ENCODE results near the gene FAM83B.
"Not testable (repeated sequence)": the region's sequence is repeated elsewhere in the genome, so short reads cannot be mapped to it uniquely, and the experiment has no call there.

Gene FAM83B

DNA sequence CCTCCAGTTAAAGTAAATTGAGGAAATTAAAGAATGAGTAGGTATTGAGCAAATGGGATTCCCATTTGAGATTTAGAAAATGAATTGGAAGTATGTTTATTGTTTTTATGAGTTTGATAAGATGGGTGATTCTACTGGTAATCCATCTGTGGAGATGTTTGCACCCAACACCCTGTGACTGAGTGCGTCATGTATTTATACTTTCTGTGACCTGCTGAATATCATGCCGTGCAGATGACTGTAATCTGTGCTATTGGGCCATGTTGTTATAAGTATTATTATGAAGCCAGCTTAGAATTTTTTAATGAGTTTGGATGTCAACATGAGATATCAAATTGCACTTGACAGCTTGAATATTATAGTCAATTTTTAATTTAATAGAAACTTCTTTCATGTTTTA is 17.7 kb downstream of the FAM83B start:
- FAIRE-seq = no peak

- no peak for FAIRE-seq
Observed at GRCh38 chr6:54865091-54865631, 18.6 kb downstream of the FAM83B start.

- no peak for FAIRE-seq
Observed at GRCh38 chr6:54868556-54868955, 22.0 kb downstream of the FAM83B start.

- FAIRE-seq = no peak
Observed at GRCh38 chr6:54873599-54873998, 27.0 kb downstream of the FAM83B start.

- FAIRE-seq = no peak
Observed at GRCh38 chr6:54874349-54875048, 27.9 kb downstream of the FAM83B start.

DNA sequence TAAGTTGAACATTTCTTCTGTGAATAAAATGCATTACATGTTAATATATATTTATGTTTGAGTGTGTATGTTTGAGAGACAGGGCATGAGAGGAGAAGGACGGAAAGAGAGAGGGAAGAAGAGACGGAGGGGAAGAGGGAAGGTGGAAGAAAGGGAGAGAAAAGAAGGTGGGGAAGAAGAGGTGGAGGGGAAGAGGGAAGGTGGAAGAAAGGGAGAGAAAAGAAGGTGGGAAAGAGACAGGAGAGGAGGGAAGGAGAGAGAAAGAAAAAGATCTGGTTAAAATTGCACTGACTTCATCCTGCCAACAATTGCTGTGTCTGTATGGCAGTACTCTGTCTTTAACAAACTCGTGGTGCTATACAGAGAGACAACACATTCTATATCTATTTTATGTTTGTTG is 29.0 kb downstream of the FAM83B start:
- no peak for FAIRE-seq

GRCh38 chr6:54876365-54876764 is 29.8 kb downstream of the FAM83B start:
- FAIRE-seq = no peak

DNA sequence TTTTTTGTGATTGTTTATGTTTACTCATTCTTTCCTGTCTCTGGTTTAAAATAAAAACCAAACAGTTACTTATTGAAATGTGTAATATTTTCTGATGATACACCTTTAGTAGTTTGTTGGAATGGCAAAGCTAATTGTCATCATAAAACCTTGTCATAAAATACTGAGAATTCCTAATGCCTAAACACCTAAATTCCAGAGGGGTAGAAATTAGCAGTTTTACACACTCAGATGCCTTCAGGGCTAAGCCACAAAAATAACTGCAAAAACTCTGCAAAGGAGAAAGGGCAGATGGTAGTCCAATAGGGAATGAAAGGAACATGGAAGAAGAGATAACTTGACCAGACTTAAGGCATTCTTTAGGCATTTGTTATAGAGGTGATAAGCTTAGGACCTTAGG is 30.3 kb downstream of the FAM83B start:
- no peak for FAIRE-seq

- no peak for FAIRE-seq
Observed at GRCh38 chr6:54877713-54878317, 31.2 kb downstream of the FAM83B start.

- no peak for FAIRE-seq
Observed at GRCh38 chr6:54878718-54879117, 32.1 kb downstream of the FAM83B start.

- FAIRE-seq = no peak
Observed at GRCh38 chr6:54879188-54879985, 32.8 kb downstream of the FAM83B start.

GRCh38 chr6:54881067-54881730 is 34.6 kb downstream of the FAM83B start:
- FAIRE-seq = no peak

DNA sequence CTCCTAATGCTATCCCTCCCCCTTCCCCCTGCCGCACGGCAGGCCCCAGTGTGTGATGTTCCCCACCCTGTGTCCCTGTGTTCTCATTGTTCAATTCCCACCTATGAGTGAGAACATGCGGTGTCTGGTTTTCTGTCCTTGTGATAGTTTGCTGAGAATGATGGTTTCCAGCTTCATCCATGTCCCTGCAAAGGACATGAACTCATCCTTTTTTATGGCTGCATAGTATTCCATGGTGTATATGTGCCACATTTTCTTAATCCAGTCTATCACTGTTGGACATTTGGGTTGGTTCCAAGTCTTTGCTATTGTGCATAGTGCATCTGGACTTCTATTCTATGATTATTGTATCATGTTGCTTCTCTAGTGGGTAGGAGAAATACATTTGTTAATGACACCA is 35.3 kb downstream of the FAM83B start:
- not testable (repeated sequence) for FAIRE-seq

GRCh38 chr6:54886932-54887584 is 40.5 kb downstream of the FAM83B start:
- FAIRE-seq = no peak

- FAIRE-seq = no peak
Observed at GRCh38 chr6:54891536-54891935, 45.0 kb downstream of the FAM83B start.

DNA sequence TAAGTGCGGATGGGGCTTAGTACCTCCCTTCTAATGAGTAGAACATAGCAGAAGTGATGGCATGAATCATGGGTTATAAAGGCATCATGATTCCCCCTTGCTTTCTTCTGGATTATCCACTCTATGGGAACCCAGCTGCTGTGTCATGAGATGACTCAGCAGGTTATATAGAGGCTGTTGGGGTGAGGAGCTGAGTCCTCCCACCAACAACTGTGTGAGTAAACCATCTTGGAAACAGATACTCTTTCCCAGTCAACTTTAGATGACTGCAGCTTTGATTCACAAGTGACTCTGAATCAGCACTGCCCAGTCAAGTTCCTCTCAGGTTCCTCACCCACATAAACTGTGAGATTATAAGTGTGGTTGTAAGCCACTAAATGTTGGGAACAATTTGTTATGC is 46.3 kb downstream of the FAM83B start:
- no peak for FAIRE-seq

- no peak for FAIRE-seq
Observed at GRCh38 chr6:54893818-54894217, 47.2 kb downstream of the FAM83B start.

GRCh38 chr6:54896302-54896701 is 49.7 kb downstream of the FAM83B start:
- no peak for FAIRE-seq

- no peak for FAIRE-seq
Observed at GRCh38 chr6:54897462-54898189, 51.1 kb downstream of the FAM83B start.

- no peak for FAIRE-seq
Observed at GRCh38 chr6:54898767-54899166, 52.2 kb downstream of the FAM83B start.

DNA sequence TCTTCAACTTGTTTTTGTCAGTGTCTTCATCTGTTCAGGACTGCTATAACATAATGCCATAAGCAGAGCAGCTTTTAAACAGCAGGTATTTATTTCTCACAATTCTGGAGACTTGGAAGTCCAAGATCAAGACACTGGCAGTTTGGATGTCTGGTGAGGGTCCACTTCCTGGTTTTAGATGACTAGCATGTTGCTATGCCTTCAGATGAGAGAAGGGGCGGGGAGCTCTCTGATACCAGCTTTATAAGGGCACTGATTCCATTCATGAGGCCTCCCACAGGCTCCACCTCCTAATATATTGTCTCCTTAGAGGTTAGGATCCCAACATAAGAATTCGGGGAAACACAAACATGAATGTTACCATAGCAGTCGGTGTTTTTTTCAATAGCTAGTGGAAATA is 52.9 kb downstream of the FAM83B start:
- no peak for FAIRE-seq

DNA sequence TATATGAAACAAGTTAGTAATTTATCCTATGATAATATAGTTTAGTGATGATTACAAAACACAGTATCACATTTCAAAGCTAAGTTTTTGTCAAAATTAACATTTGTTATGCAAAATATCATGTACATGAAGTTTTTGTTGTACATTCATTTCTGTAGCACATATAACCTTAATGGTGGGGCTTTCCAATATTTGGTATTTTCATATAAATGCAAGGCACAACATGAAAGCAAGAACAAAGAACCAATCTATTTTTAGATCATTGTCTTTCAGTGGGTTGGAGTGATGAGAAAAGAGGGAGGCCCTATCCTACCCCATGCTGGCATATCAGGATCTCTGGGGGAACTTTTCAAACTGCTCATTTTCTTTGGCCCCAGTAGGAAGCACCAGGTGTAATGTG is 53.4 kb downstream of the FAM83B start:
- no peak for FAIRE-seq
